Kidney capillary endothelial cell (primary cell): ENCODE measurements around the gene CRTC1.

Experiments used
- DNase-seq: peaks from one replicate; pipeline ENCODE4 v3.0.0-alpha.2; 2018; ENCODE audit warnings: low spot score

The CRTC1 gene

GRCh38 chr19:18785179-18786124 lies 102.0 kb downstream of the CRTC1 start:
- peak; percentile 48 for DNase-seq

- DNase-seq: no peak
Observed at GRCh38 chr19:18788529-18789421, 105.3 kb downstream of the CRTC1 start.

GRCh38 chr19:18789422-18789869 lies 106.0 kb downstream of the CRTC1 start:
- no peak for DNase-seq

GRCh38 chr19:18789883-18790565 lies 106.5 kb downstream of the CRTC1 start:
- DNase-seq: no peak

- DNase-seq: no peak
Observed at GRCh38 chr19:18790566-18791314, 107.3 kb downstream of the CRTC1 start, which contains the start of gene COMP. Gene COMP (minus strand): TSS chr19:18791305. CDS start chr19:18791269, 36 bp downstream.

GRCh38 chr19:18791315-18791678 lies 107.8 kb downstream of the CRTC1 start:
- DNase-seq: no peak

- DNase-seq: no peak
Observed at GRCh38 chr19:18792661-18793060, 109.2 kb downstream of the CRTC1 start.

- DNase-seq: no peak
Observed at GRCh38 chr19:18793144-18794028, 109.9 kb downstream of the CRTC1 start.

GRCh38 chr19:18794029-18794313 lies 110.5 kb downstream of the CRTC1 start:
- no peak for DNase-seq

GRCh38 chr19:18794692-18795091 lies 111.2 kb downstream of the CRTC1 start:
- DNase-seq: no peak

- peak; percentile 11 for DNase-seq
Observed at GRCh38 chr19:18795540-18795939, 112.1 kb downstream of the CRTC1 start.

- no peak for DNase-seq
Observed at GRCh38 chr19:18796239-18796638, 112.8 kb downstream of the CRTC1 start.

- DNase-seq: no peak
Observed at GRCh38 chr19:18798384-18799352, 115.2 kb downstream of the CRTC1 start.

GRCh38 chr19:18799389-18799970 lies 116.0 kb downstream of the CRTC1 start:
- DNase-seq: no peak

GRCh38 chr19:18800079-18800478 lies 116.6 kb downstream of the CRTC1 start:
- DNase-seq: no peak

GRCh38 chr19:18800636-18801035 lies 117.2 kb downstream of the CRTC1 start:
- DNase-seq: no peak

- DNase-seq: no peak
Observed at GRCh38 chr19:18802354-18802753, 118.9 kb downstream of the CRTC1 start.

GRCh38 chr19:18803550-18804138 lies 120.2 kb downstream of the CRTC1 start:
- no peak for DNase-seq
